Bronchial epithelial cell (primary cell): ENCODE measurements around the gene CHTF18. TPM values are rescaled to one million over a fixed set of nuclear protein-coding genes. Genes with fewer than 3 reads are reported as not detected.

ENCODE experiments used
- DNase-seq: peaks from one replicate; pipeline ENCODE4 v3.0.0-alpha.2; 2010; ENCODE audit warnings: low read depth
- FAIRE-seq: peaks from 2 replicates; lab custom pipeline; 2011; peaks lifted over from hg19 to GRCh38; lab: Jason Lieb, UNC
- H3K27me3 ChIP-seq: 2 replicates; pipeline ENCODE4 v1.5.1; 2011; ENCODE audit warnings: low read length; ENCODE audit not compliant: control insufficient read depth, insufficient read depth
- H3K36me3 ChIP-seq: 2 replicates; pipeline ENCODE4 v1.5.1; 2011; ENCODE audit warnings: low read length; ENCODE audit not compliant: control insufficient read depth, insufficient read depth
- H3K4me3 ChIP-seq: 2 replicates; pipeline ENCODE4 v1.5.1; 2011; ENCODE audit warnings: mild to moderate bottlenecking, low read depth, low read length, control low read depth
- total RNA-seq: library from RNA; depleted of rRNA; stranded (reverse); fragments of >200 nt; gene quantifications from 2 replicates; pipeline ENCODE4 v1.2.1, GENCODE V29; 2014
- TF ChIP-seq, protein P1 (sequence below): IDR thresholded peaks from 2 replicates; pipeline ENCODE4 v1.5.1; 2011; ENCODE audit warnings: mild to moderate bottlenecking, moderate library complexity, low read length, control low read depth, inconsistent platforms; ENCODE audit not compliant: insufficient read depth, severe bottlenecking

The CHTF18 gene
- total RNA-seq, 1 donor from 2014 or later = 1.6 TPM

DNA sequence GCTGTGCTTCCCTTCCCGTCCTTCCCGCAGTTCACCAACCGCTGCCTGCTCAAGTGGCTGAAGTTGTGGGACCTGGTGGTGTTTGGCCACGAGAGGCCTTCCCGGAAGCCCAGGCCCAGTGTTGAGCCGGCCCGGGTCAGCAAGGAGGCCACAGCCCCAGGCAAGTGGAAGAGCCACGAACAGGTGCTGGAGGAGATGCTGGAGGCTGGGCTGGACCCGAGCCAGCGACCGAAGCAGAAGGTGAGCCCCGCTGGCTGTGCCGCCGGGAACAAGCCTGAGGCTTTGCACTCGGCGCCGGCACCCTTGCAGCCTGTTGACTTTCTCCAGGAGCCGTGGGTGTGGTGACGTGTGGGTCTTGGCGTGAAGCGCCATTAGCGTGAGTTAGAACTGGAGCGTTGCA lies 2.7 kb downstream of the CHTF18 start:
- no peak for FAIRE-seq
- Histone ChIP-seq H3K27me3 (no peaks in the 10 kb centered on the region), H3K36me3 (peaks cover 5% of the 10 kb centered on the region)

DNA sequence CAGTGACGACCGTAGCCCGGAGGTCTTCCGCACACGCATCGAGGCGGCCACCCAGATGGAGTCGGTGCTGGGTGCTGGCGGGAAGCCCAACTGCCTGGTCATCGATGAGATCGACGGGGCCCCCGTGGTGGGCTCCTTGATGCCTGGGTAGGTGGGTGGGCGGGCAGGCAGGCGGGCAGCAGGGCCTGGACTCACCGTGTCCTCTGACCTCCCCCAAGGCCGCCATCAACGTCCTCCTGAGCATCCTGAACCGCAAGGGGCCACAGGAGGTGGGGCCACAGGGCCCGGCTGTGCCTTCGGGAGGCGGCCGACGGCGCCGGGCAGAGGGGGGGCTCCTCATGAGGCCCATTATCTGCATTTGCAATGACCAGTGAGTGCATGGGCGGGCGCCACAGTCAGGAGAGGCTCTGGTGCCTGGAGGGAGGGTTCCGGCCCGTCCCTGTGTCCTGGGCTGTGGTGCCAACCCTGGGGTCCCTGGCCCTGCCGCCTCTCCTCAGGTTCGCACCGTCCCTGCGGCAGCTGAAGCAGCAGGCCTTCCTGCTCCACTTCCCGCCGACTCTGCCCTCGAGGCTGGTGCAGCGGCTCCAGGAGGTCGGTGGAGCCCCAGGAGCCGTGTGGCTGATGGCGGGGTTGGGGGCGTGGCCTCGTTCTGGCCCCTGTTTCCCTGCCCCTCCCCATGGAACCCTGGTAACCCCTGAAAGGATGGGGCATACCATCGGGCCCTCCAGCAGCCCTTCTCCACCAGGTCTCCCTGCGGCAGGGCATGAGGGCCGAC lies 4.0 kb downstream of the CHTF18 start:
- Histone ChIP-seq H3K36me3 (peaks cover under 1% of the 10 kb centered on the region), H3K27me3 (no peaks in the 10 kb centered on the region), H3K4me3 (no peak overlapping the region)
- DNase-seq (no peak), FAIRE-seq (no peak)
- TF ChIP-seq, protein P1, sequence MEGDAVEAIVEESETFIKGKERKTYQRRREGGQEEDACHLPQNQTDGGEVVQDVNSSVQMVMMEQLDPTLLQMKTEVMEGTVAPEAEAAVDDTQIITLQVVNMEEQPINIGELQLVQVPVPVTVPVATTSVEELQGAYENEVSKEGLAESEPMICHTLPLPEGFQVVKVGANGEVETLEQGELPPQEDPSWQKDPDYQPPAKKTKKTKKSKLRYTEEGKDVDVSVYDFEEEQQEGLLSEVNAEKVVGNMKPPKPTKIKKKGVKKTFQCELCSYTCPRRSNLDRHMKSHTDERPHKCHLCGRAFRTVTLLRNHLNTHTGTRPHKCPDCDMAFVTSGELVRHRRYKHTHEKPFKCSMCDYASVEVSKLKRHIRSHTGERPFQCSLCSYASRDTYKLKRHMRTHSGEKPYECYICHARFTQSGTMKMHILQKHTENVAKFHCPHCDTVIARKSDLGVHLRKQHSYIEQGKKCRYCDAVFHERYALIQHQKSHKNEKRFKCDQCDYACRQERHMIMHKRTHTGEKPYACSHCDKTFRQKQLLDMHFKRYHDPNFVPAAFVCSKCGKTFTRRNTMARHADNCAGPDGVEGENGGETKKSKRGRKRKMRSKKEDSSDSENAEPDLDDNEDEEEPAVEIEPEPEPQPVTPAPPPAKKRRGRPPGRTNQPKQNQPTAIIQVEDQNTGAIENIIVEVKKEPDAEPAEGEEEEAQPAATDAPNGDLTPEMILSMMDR = no peak

More for the DNA sequence above, 2.7 kb downstream of the CHTF18 start:
- TF ChIP-seq, protein P1 = no peak
- H3K4me3 ChIP-seq = no peak overlapping the region
- no peak for DNase-seq

DNA sequence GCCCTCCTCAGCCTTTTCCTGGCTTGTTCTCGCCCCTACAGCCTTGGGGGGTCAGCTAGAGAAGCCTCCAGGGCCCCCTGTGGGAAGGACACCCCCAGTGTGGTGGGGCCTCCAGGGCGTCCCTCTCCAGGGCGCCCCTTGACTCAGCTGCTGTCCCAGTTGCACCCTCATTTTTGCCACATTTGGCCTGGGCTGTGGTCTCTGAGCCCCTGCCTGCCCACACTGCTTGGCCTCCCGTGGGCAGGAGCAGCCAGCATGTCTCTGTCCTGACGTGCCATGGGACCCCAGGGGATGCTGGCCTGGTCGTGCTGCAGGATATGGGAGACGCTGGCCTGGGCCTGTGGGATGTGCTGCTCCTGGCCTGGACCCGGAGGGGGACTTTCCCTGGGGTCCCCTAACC lies 5.0 kb downstream of the CHTF18 start:
- TF ChIP-seq, protein P1 = no peak
- DNase-seq = no peak
- Histone ChIP-seq H3K36me3 (no peaks in the 10 kb centered on the region), H3K27me3 (no peaks in the 10 kb centered on the region), H3K4me3 (no peak overlapping the region)
- FAIRE-seq = no peak

DNA sequence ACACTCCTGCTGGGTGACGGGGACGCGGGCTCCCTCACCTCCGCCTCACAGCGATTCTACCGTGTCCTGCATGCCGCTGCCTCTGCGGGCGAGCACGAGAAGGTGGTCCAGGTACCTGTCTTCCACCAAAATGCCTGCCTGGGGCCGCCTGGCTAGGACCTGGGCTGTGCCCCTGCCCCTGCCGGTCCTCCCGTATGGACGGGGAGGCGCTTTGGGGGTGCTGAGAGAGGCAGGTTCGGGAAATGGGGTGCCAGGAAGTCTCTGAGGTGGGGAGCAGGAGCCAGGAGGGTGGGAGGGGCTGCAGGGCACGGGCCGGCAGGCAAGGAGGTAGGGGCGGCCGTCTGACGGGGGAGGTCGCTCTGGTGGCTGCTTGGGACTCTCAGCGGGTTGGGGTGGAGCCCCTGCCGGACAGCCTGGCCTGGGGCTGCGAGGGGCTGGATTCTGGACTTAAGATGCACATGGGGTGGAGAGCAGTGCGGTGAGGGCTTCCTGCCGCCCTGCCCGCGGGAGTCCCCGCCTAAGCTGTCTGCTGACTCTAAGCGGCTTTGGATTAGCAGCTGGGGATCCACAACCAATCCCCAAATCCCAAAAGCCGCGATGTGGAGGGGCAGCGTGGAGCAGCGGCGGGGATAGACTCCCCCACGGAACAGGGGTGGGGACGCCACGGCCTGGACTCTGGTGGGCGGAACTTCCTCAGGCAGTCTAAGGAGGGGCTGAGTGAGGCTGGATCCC lies 5.8 kb downstream of the CHTF18 start:
- DNase-seq = no peak
- H3K4me3 ChIP-seq = no peak overlapping the region
- FAIRE-seq = no peak
- H3K27me3 ChIP-seq = no peaks in the 10 kb centered on the region
- TF ChIP-seq, protein P1 = no peak
- H3K36me3 ChIP-seq = no peaks in the 10 kb centered on the region

DNA sequence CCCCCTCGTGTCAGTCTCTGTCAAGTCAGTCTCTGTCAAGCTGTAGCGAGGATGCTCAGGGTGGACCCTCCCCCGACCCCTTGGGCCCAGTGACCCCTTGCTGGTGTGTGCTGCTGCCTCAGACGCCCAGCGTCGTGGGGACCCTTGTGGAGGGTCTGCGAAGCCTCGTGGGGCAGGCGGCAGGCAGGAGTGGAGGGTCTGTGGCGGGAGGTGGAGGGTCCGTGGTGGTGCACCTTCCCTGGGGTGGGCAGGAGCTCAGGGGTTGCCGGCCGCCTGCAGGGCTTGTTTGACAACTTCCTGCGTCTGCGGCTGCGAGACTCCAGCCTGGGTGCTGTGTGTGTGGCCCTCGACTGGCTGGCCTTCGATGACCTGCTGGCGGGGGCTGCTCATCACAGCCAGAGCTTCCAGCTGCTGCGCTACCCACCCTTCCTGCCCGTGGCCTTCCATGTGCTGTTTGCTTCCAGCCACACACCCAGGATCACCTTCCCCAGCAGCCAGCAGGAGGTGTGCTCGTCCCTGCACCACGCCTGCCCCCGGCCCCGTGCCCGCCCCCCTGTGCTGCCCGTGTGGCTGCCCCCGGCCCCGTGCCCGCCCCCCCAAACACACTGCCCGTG lies 6.5 kb downstream of the CHTF18 start:
- Histone ChIP-seq H3K36me3 (no peaks in the 10 kb centered on the region), H3K27me3 (peaks cover 2% of the 10 kb centered on the region), H3K4me3 (no peak overlapping the region)
- DNase-seq (no peak), FAIRE-seq (no peak)
- TF ChIP-seq, protein P1 = no peak
